ENCODE measurements around the gene PACSIN2.

Gene PACSIN2

GRCh38 chr22:42878561-42879305 is 136.2 kb downstream of the PACSIN2 start:
- H3K4me3 ChIP-seq (ENCODE audit: low read depth, low read length) = no peak overlapping the region
- TF ChIP-seq, protein P1, sequence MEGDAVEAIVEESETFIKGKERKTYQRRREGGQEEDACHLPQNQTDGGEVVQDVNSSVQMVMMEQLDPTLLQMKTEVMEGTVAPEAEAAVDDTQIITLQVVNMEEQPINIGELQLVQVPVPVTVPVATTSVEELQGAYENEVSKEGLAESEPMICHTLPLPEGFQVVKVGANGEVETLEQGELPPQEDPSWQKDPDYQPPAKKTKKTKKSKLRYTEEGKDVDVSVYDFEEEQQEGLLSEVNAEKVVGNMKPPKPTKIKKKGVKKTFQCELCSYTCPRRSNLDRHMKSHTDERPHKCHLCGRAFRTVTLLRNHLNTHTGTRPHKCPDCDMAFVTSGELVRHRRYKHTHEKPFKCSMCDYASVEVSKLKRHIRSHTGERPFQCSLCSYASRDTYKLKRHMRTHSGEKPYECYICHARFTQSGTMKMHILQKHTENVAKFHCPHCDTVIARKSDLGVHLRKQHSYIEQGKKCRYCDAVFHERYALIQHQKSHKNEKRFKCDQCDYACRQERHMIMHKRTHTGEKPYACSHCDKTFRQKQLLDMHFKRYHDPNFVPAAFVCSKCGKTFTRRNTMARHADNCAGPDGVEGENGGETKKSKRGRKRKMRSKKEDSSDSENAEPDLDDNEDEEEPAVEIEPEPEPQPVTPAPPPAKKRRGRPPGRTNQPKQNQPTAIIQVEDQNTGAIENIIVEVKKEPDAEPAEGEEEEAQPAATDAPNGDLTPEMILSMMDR (IDR thresholded peaks at IDR 0.05; ENCODE audit: low read depth, low read length, missing control alignments) = no peak
- in situ Hi-C loops (cut with HindIII; ENCODE audit: low sequenced_read_pairs) = no loop called here
- no peak for DNase-seq (ENCODE audit: low read depth)

DNA sequence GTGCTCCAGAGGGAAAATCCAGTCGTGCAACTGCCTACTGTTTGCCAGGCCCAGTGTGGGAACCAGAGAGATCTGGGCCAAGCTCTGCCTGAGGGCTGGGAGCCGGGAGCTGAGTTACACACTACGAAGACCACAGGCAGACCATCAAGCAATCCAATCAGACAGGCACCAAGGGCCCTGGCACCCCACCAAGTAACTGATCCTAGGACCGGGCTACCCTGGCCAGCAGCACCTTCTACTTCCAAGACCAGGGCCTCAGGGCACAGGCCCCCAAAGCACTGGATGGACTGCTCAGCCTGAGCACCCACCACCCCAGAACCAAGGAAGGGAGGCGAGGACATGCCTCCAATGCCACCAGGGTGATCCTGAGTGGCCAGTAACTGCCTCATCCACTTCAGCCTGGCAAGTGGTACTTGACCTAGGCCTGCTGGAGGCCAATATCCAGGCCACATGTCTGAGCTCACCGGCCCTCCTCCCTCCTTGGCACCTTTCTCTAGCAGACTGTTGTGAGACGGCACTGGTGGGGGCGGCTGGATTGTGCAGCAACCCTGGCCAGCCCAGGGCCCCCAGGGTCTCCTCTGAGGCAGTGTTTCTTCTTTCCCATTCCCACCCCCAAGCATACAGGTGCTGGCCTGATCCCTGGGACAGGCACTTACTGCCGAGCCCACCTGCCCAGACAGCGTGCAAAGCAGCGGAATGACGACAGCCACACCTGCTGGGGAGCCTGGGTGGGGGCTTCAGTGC is 137.2 kb downstream of the PACSIN2 start:
- DNase-seq (ENCODE audit: low read depth) = no peak
- H3K4me3 ChIP-seq (ENCODE audit: low read depth, low read length) = no peak overlapping the region
- TF ChIP-seq, protein P1 (IDR thresholded peaks at IDR 0.05; ENCODE audit: low read depth, low read length, missing control alignments) = no peak
- in situ Hi-C loops (cut with HindIII; ENCODE audit: low sequenced_read_pairs) = no loop called here

DNA sequence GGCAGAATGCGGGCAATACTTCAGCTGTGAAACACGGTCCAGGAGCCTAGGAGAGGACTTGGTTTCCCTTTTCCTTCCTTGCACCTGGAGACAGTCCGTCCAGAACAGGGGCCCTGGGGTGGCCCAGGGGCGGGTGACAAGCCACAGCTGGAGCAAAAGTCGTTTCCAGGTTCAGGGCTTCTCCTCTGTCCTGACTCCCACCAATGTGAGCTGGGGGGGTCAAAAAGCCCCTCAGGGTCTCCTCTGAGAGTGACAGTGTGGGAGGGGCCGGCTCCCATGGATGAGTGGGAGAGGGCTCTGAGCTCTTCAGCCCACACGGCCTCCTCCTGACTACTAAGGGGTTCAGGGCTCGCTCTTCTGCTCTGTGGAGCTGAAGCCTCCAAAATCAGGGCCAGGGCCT is 137.8 kb downstream of the PACSIN2 start:
- no peak for DNase-seq (ENCODE audit: low read depth)
- H3K4me3 ChIP-seq (ENCODE audit: low read depth, low read length) = no peak overlapping the region
- in situ Hi-C loops (cut with HindIII; ENCODE audit: low sequenced_read_pairs) = no loop called here
- TF ChIP-seq, protein P1 (IDR thresholded peaks at IDR 0.05; ENCODE audit: low read depth, low read length, missing control alignments) = no peak

DNA sequence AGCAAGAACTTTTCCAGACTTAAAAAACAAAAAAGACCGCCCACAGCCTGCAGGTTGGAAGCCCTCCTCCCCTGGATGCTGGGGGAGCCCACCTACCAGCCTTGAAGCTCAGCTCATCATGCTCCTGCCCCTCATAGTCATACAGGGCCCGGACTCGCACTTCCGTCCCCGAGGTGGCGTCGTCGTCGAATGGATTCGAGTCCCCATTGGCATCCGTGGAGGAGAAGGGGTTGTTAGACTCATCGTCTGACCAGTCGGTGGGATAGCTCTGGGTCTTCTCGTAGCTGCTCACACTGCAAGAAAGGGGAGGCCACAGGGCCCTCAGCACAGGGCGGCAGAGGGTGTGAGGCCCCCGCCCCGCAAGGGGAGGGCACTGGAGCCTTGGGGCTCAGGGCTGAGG is 138.9 kb downstream of the PACSIN2 start:
- DNase-seq (ENCODE audit: low read depth) = no peak
- TF ChIP-seq, protein P1 (IDR thresholded peaks at IDR 0.05; ENCODE audit: low read depth, low read length, missing control alignments) = no peak
- H3K4me3 ChIP-seq (ENCODE audit: low read depth, low read length) = no peak overlapping the region
- in situ Hi-C loops (cut with HindIII; ENCODE audit: low sequenced_read_pairs) = no loop called here

DNA sequence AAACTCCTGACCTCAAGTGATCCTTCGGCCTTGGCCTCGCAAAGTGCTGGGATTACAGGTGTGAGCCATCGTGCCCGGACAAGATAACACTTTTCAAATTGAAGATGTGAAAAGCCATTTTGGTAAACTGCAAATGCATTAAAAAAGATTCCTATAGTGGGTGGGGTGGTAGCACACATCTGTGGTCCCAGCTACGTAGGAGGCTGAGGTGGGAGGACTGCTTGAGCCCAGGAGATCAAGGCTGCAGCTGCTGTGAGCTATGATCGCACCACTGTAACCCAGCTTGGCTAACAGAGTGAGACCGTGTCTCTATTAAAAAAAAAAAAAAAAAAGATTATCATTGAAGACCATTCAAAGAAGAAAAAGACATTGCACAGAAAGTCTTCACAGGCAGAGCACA is 140.9 kb downstream of the PACSIN2 start:
- in situ Hi-C loops (cut with HindIII; ENCODE audit: low sequenced_read_pairs) = no loop called here
- TF ChIP-seq, protein P1 (IDR thresholded peaks at IDR 0.05; ENCODE audit: low read depth, low read length, missing control alignments) = no peak
- DNase-seq (ENCODE audit: low read depth) = no peak
- H3K4me3 ChIP-seq (ENCODE audit: low read depth, low read length) = no peak overlapping the region

GRCh38 chr22:42873356-42873755 is 141.6 kb downstream of the PACSIN2 start:
- in situ Hi-C loops (cut with HindIII; ENCODE audit: low sequenced_read_pairs) = no loop called here

More at GRCh38 chr22:42873356-42873755, 141.6 kb downstream of the PACSIN2 start:
- TF ChIP-seq, protein P1 (IDR thresholded peaks at IDR 0.05; ENCODE audit: low read depth, low read length, missing control alignments) = no peak
- no peak overlapping the region for H3K4me3 ChIP-seq (ENCODE audit: low read depth, low read length)
- DNase-seq (ENCODE audit: low read depth) = no peak
